ENCODE measurements around the gene ATP11C. TPM values are rescaled to one million over a fixed set of nuclear protein-coding genes. Genes with fewer than 3 reads are reported as not detected.
"Not testable (repeated sequence)": the region's sequence is repeated elsewhere in the genome, so short reads cannot be mapped to it uniquely, and the experiment has no call there.

Gene ATP11C
- total and polyA plus RNA-seq, 4 donors: 2.6 to 23.5 (median 10.0) TPM

DNA sequence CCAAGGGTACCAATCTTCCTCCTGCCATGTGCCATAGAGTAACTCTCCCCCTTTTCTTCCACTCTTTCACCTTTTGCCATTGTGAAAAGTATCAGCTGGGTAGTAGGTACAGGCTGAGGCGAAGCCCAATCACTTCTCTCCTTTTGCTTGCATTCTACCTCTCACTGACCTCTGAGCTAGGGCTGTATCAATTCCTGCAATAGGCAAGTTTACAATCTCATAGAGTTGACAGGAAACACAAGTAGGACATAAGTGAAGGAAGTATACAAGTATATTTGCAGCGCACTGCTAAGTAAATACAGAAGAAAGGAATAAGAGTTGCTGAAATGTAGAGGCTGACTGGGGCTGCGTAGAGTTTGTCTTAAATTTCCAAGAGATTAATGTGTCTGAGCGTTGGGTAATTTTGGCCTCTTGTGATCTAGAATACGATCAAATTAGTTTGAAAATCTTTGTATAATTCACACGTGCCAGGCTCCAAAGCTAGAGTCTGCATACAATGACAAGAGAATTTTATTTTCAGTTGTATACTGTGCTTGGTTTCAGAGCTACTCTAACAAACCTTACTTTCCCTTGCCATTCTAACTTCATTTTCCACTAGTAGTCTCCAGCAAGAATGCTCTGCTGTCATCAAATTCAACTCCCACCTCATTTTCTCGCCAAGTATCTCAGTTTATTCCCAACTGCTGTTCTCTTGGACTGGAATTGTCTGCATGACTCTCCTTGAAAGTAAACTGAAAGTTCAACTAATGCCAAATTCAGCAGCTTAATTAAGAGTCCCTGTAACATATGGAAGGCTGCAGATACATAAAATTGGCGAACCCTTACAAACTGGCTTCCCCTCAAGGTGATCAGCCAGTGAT is 90.3 kb downstream of the ATP11C start:
- no peaks in the 10 kb centered on the region for H3K27me3 ChIP-seq (ENCODE audit: control insufficient read depth in 3 of 3, insufficient read depth in 3 of 3, low read length in 2 of 3)
- 66 to 72% methylated on average over 8 of the region's 8 CpGs for WGBS, 2 donors
- H3K27ac ChIP-seq (ENCODE audit: low read depth in 1 of 2, low read length in 1 of 2): no peak overlapping the region

DNA sequence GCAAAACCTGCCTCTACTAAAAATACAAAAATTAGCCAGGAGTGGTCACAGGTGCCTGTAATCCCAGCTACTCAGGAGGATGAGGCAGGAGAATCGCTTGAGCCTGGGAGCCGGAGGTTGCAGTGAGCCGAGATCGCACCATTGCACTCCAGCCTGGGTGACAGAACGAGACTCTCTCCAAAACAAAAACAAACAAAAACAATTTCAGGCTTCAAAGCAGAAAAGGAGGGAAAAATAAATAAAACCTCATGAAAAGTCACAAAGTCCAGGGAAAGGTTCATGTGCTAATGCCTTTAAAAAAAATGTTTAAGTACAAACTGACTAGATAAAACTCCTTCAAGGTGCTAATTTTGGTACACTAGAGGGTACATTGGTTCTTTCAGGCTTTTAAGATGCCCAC is 96.5 kb downstream of the ATP11C start:
- not testable (repeated sequence) for DNase-seq; ATAC-seq (ENCODE audit: insufficient read depth, low FRiP score); H3K9me3 ChIP-seq (ENCODE audit: control insufficient read depth in 4 of 4, insufficient read depth in 3 of 4, low read length in 3 of 4); H3K36me3 ChIP-seq (ENCODE audit: control insufficient read depth in 4 of 4, insufficient read depth in 4 of 4, low read length in 4 of 4); H3K4me3 ChIP-seq; H3K27ac ChIP-seq (ENCODE audit: low read depth in 1 of 2, low read length in 1 of 2); H3K9ac ChIP-seq (ENCODE audit: insufficient read depth in 1 of 2, low read length in 2 of 2); H3K4me1 ChIP-seq (ENCODE audit: control insufficient read depth in 5 of 5, insufficient read depth in 5 of 5, low read length in 5 of 5); H3K27me3 ChIP-seq (ENCODE audit: control insufficient read depth in 3 of 3, insufficient read depth in 3 of 3, low read length in 2 of 3)
- 93 to 98% methylated on average over 5 of the region's 5 CpGs for WGBS, 2 donors

More for the DNA sequence above, 90.3 kb downstream of the ATP11C start:
- TF ChIP-seq, protein P1, sequence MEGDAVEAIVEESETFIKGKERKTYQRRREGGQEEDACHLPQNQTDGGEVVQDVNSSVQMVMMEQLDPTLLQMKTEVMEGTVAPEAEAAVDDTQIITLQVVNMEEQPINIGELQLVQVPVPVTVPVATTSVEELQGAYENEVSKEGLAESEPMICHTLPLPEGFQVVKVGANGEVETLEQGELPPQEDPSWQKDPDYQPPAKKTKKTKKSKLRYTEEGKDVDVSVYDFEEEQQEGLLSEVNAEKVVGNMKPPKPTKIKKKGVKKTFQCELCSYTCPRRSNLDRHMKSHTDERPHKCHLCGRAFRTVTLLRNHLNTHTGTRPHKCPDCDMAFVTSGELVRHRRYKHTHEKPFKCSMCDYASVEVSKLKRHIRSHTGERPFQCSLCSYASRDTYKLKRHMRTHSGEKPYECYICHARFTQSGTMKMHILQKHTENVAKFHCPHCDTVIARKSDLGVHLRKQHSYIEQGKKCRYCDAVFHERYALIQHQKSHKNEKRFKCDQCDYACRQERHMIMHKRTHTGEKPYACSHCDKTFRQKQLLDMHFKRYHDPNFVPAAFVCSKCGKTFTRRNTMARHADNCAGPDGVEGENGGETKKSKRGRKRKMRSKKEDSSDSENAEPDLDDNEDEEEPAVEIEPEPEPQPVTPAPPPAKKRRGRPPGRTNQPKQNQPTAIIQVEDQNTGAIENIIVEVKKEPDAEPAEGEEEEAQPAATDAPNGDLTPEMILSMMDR (IDR thresholded peaks at IDR 0.05; ENCODE audit: control extremely low read depth, extremely low read depth): no peak
- no peak overlapping the region for H3K9ac ChIP-seq (ENCODE audit: insufficient read depth in 1 of 2, low read length in 2 of 2)
- no peaks in the 10 kb centered on the region for H3K36me3 ChIP-seq (ENCODE audit: control insufficient read depth in 4 of 4, insufficient read depth in 4 of 4, low read length in 4 of 4)
- DNase-seq (peak; percentile 52 to 85 (median 85)), ATAC-seq (ENCODE audit: insufficient read depth, low FRiP score) (no peak)
- H3K9me3 ChIP-seq (ENCODE audit: control insufficient read depth in 4 of 4, insufficient read depth in 3 of 4, low read length in 3 of 4): no peaks in the 10 kb centered on the region
- no peak overlapping the region for H3K4me3 ChIP-seq
- H3K4me1 ChIP-seq (ENCODE audit: control insufficient read depth in 5 of 5, insufficient read depth in 5 of 5, low read length in 5 of 5): peaks cover 0 to 5% (median 0%) of the 10 kb centered on the region in 5 donors

- H3K4me1 ChIP-seq (ENCODE audit: control insufficient read depth in 5 of 5, insufficient read depth in 5 of 5, low read length in 5 of 5): peaks cover 0 to 7% (median 0%) of the 10 kb centered on the region in 5 donors
- TF ChIP-seq, protein P1 (IDR thresholded peaks at IDR 0.05; ENCODE audit: control extremely low read depth, extremely low read depth): no peak
- H3K9ac ChIP-seq (ENCODE audit: insufficient read depth in 1 of 2, low read length in 2 of 2): no peak overlapping the region
- H3K27me3 ChIP-seq (ENCODE audit: control insufficient read depth in 3 of 3, insufficient read depth in 3 of 3, low read length in 2 of 3): peaks cover 0 to 2% (median 0%) of the 10 kb centered on the region in 3 donors
- no peaks in the 10 kb centered on the region for H3K9me3 ChIP-seq (ENCODE audit: control insufficient read depth in 4 of 4, insufficient read depth in 3 of 4, low read length in 3 of 4)
- ATAC-seq (ENCODE audit: insufficient read depth, low FRiP score): no peak
- H3K4me3 ChIP-seq: no peak overlapping the region
- H3K27ac ChIP-seq (ENCODE audit: low read depth in 1 of 2, low read length in 1 of 2): no peak overlapping the region
- no peaks in the 10 kb centered on the region for H3K36me3 ChIP-seq (ENCODE audit: control insufficient read depth in 4 of 4, insufficient read depth in 4 of 4, low read length in 4 of 4)
- DNase-seq: no peak
Measured at GRCh38 chrX:139834879-139835278, 98.0 kb downstream of the ATP11C start.

DNA sequence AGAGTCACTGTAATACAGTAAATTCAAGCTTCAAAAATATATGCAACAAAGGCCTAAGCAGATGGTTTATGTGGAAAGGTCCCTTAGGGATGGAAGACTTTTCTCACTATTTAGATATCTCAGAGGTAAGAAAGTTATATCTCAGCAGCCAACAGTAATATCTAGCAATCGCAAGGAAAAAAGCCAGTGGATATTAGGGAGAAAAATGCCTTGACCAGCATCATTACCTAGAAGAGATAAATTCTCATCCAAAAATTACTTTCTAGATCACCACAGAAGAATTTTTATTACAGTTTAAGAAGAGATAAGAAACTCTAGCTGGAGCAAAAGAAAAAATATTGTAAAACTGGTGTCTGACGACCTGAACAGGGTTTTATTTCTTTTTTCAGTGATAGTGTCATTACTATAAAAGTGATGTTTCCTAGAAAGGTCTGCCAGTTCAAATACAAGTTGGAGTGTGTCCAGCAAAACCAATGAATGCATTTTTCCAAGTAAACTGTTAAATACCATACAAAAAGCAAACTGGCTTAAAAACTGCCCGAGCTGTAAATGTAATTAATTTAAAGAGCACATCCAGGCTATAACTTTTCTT is 100.0 kb downstream of the ATP11C start:
- WGBS, 2 donors: 69 to 76% methylated on average over 3 of the region's 3 CpGs
- ATAC-seq (ENCODE audit: insufficient read depth, low FRiP score) (no peak), DNase-seq (no peak)
- Histone ChIP-seq H3K4me3 (no peak overlapping the region), H3K36me3 (ENCODE audit: control insufficient read depth in 4 of 4, insufficient read depth in 4 of 4, low read length in 4 of 4) (no peaks in the 10 kb centered on the region), H3K4me1 (ENCODE audit: control insufficient read depth in 5 of 5, insufficient read depth in 5 of 5, low read length in 5 of 5) (peaks cover 0 to 7% (median 0%) of the 10 kb centered on the region in 5 donors), H3K27me3 (ENCODE audit: control insufficient read depth in 3 of 3, insufficient read depth in 3 of 3, low read length in 2 of 3) (peaks cover 0 to 5% (median 0%) of the 10 kb centered on the region in 3 donors), H3K9ac (ENCODE audit: insufficient read depth in 1 of 2, low read length in 2 of 2) (no peak overlapping the region), H3K9me3 (ENCODE audit: control insufficient read depth in 4 of 4, insufficient read depth in 3 of 4, low read length in 3 of 4) (no peaks in the 10 kb centered on the region), H3K27ac (ENCODE audit: low read depth in 1 of 2, low read length in 1 of 2) (no peak overlapping the region)
- TF ChIP-seq, protein P1 (IDR thresholded peaks at IDR 0.05; ENCODE audit: control extremely low read depth, extremely low read depth): no peak

Data from lung (tissue), 12 donors.